ENCODE data around the gene C20orf141.
"Not testable (repeated sequence)": the region's sequence is repeated elsewhere in the genome, so short reads cannot be mapped to it uniquely, and the experiment has no call there.

The C20orf141 gene

GRCh38 chr20:2814587-2815051 lies at the start of gene C20orf141:
C20orf141 (plus strand) TSS chr20:2814987; CDS start chr20:2815185, 198 bp downstream.
- DNase-seq, result peak; percentile 53

- no peak for DNase-seq
These were observed 46.8 kb upstream of the C20orf141 start for GRCh38 chr20:2767768-2768631.

- DNase-seq, result no peak
These were observed 46.2 kb upstream of the C20orf141 start for GRCh38 chr20:2768632-2769015.

- DNase-seq, result not testable (repeated sequence)
These were observed 44.7 kb upstream of the C20orf141 start for GRCh38 chr20:2770091-2770490.

- no peak for DNase-seq
These were observed 43.1 kb upstream of the C20orf141 start for GRCh38 chr20:2771631-2772080.

- DNase-seq, result no peak
These were observed 41.0 kb upstream of the C20orf141 start for GRCh38 chr20:2773812-2774211.

- no peak for DNase-seq
These were observed 39.6 kb upstream of the C20orf141 start for GRCh38 chr20:2775139-2775538.

- no peak for DNase-seq
These were observed 36.0 kb upstream of the C20orf141 start for GRCh38 chr20:2778602-2779321.

GRCh38 chr20:2780948-2781347 lies 33.8 kb upstream of the C20orf141 start:
- DNase-seq, result no peak

GRCh38 chr20:2783908-2784566 lies 30.8 kb upstream of the C20orf141 start:
- no peak for DNase-seq

- DNase-seq, result no peak
These were observed 21.3 kb upstream of the C20orf141 start for GRCh38 chr20:2793471-2793870.

GRCh38 chr20:2794202-2794748 lies 20.5 kb upstream of the C20orf141 start:
- DNase-seq, result no peak

GRCh38 chr20:2794866-2795447 lies 19.8 kb upstream of the C20orf141 start:
- no peak for DNase-seq

- DNase-seq, result no peak
These were observed 19.3 kb upstream of the C20orf141 start for GRCh38 chr20:2795451-2795850.

GRCh38 chr20:2796011-2796660 lies 18.7 kb upstream of the C20orf141 start:
- no peak for DNase-seq

GRCh38 chr20:2797136-2797983 lies 17.4 kb upstream of the C20orf141 start:
- no peak for DNase-seq

GRCh38 chr20:2798095-2798805 lies 16.5 kb upstream of the C20orf141 start:
- DNase-seq, result no peak

GRCh38 chr20:2798814-2799213 lies 16.0 kb upstream of the C20orf141 start:
- no peak for DNase-seq

- DNase-seq, result no peak
These were observed 15.5 kb upstream of the C20orf141 start for GRCh38 chr20:2799271-2799670.

Measured in eye (tissue), 1 donor.